ENCODE results near the gene RSU1. TPM values are rescaled to one million over a fixed set of nuclear protein-coding genes. Genes with fewer than 3 reads are reported as not detected.

Gene RSU1
- total and polyA plus RNA-seq, 2 donors (not counting 3 experiments of a cell fraction or from before 2014, with no cell fraction given) = 80.2 to 104 TPM

GRCh38 chr10:16770141-16770540 is 47.1 kb downstream of the RSU1 start:
- H3K27ac ChIP-seq (ENCODE audit: insufficient read depth, low read depth, low read length) = no peak overlapping the region
- H4K20me1 ChIP-seq (replicated peaks; ENCODE audit: control insufficient read depth, extremely low read depth, insufficient read depth, low read length) = no peaks in the 10 kb centered on the region
- no peak for FAIRE-seq
- H3K4me2 ChIP-seq (ENCODE audit: insufficient read depth, low read length) = no peak overlapping the region
- H3K79me2 ChIP-seq (ENCODE audit: control insufficient read depth, insufficient read depth, low read length) = peaks cover 6% of the 10 kb centered on the region
- no peak overlapping the region for H3K9ac ChIP-seq (replicated peaks; ENCODE audit: extremely low read depth, insufficient read depth, low read length)
- H3K36me3 ChIP-seq (ENCODE audit: control insufficient read depth in 2 of 2, extremely low read depth in 1 of 2, insufficient read depth in 2 of 2, low read length in 2 of 2) = no peaks in the 10 kb centered on the region
- no peaks in the 10 kb centered on the region for H3K27me3 ChIP-seq (ENCODE audit: control insufficient read depth in 2 of 2, insufficient read depth in 2 of 2, low read length in 2 of 2)
- H3K9me1 ChIP-seq (replicated peaks; ENCODE audit: control insufficient read depth, extremely low read depth, insufficient read depth, low read length) = no peaks in the 10 kb centered on the region
- ChIA-PET CTCF (interaction anchor here (0.8 kb wide), 1 partner anchor 11 kb away, joined by 3 read pairs; no protein-coding TSS in a partner anchor), POLR2A (no interaction called here)
- dilution Hi-C loops (cut with MboI; ENCODE audit: extremely low pct_ligation_motif_present, low sequenced_read_pairs) = no loop called here
- no peak for DNase-seq (ENCODE audit: low read depth, low spot score)
- H3K9me3 ChIP-seq (replicated peaks; ENCODE audit: control insufficient read depth, insufficient read depth, low read length) = no peaks in the 10 kb centered on the region
- no peak overlapping the region for H2AFZ ChIP-seq (ENCODE audit: low read depth, low read length)
- TF ChIP-seq CTCF (IDR thresholded peaks at IDR 0.05; ENCODE audit: extremely low read depth in 1 of 2, insufficient read depth in 1 of 2, low read depth in 1 of 2, low read length in 2 of 2) (no peak), POLR2A (IDR thresholded peaks at IDR 0.05; ENCODE audit: low read depth, low read length) (no peak), POLR2AphosphoS5 (IDR thresholded peaks at IDR 0.05; ENCODE audit: insufficient read depth, low read depth, low read length) (no peak), EZH2 (IDR thresholded peaks at IDR 0.05; ENCODE audit: borderline replicate concordance, low read depth, low read length, severe bottlenecking) (no peak), GATA2 (IDR thresholded peaks at IDR 0.05; ENCODE audit: insufficient read depth, insufficient read length, low read depth, low read length) (no peak), JUN (IDR thresholded peaks at IDR 0.05; ENCODE audit: borderline replicate concordance, insufficient read depth, insufficient read length, low read depth) (no peak), MYC (IDR thresholded peaks at IDR 0.05; ENCODE audit: low read depth, low read length) (no peak), FOS (IDR thresholded peaks at IDR 0.05; ENCODE audit: borderline replicate concordance, insufficient read depth, low read length) (no peak)
- TF ChIP-seq, protein P1, sequence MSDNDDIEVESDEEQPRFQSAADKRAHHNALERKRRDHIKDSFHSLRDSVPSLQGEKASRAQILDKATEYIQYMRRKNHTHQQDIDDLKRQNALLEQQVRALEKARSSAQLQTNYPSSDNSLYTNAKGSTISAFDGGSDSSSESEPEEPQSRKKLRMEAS (IDR thresholded peaks at IDR 0.05; ENCODE audit: insufficient read depth, insufficient read length) = no peak
- H3K4me1 ChIP-seq (ENCODE audit: control insufficient read depth, extremely low read depth, insufficient read depth, low read length) = no peaks in the 10 kb centered on the region
- intact Hi-C loops (cut with micrococcal nuclease) = loop anchor here (10.0 kb wide), 2 partner anchors 125 to 175 kb away; no protein-coding TSS in a partner anchor
- BruUV-seq (replicated peaks) = no TSS peak
- H3K4me3 ChIP-seq (replicated peaks in 1 of 3; ENCODE audit: insufficient read depth in 1 of 3, low read depth in 1 of 3, low read length in 3 of 3) = no peak overlapping the region
